GM12878 (cell line): ENCODE data around the gene TBC1D9B. TPM values are rescaled to one million over a fixed set of nuclear protein-coding genes. Genes with fewer than 3 reads are reported as not detected.

Source experiments
- ATAC-seq: fragments of 200-7000 bp; cut with Tn5 transposase; 3 replicates; pipeline ENCODE4 v1.9.1; 2020; ENCODE audit warnings: mild to moderate bottlenecking, moderate library complexity
- BruUV-seq: library from RNA; stranded (reverse); fragments of 400-500 nt; replicated peaks from 2 replicates; lab custom pipeline; 2021; lab: Mats Ljungman, UMichigan
- CTCF ChIA-PET: fragments of 300-600 bp; sonication (Branson Sonifier 250); formaldehyde crosslinking; extraction: SDS; loops from one replicate; lab custom pipeline; 2021; ENCODE audit warnings: inconsistent platforms; lab: Yijun Ruan, JAX
- POLR2A ChIA-PET: fragments of 350-600 bp; formaldehyde crosslinking; extraction: SDS; loops from one replicate; lab custom pipeline; 2021; ENCODE audit warnings: inconsistent platforms; lab: Charles Lee
- RAD21 ChIA-PET: fragments of 300-600 bp; sonication (Branson Sonifier 250); formaldehyde crosslinking; loops from one replicate; lab custom pipeline; 2023; ENCODE audit warnings: antibody characterized with exemption; ENCODE audit not compliant: unreplicated experiment; lab: Charles Lee
- SMC1A ChIA-PET: fragments of 300-600 bp; sonication (Branson Sonifier 250); formaldehyde crosslinking; loops from one replicate; lab custom pipeline; 2023; ENCODE audit not compliant: unreplicated experiment, uncharacterized antibody; lab: Charles Lee
- DNase-seq: peaks from one replicate; pipeline ENCODE4 v3.0.0-alpha.2; 2011; ENCODE audit warnings: low read depth, low spot score
- FAIRE-seq: peaks from 3 replicates; lab custom pipeline; 2011; peaks lifted over from hg19 to GRCh38; lab: Jason Lieb, UNC
- H2AFZ ChIP-seq: 2 replicates; pipeline ENCODE4 v1.6.0; 2011; ENCODE audit warnings: low read depth, low read length, control low read depth; ENCODE audit not compliant: control insufficient read depth
- H3K27ac ChIP-seq: 2 replicates; pipeline ENCODE4 v1.5.1; 2011; ENCODE audit warnings: control low read depth; ENCODE audit not compliant: control insufficient read depth, insufficient read depth
- H3K27me3 ChIP-seq, 2 experiments: replicated peaks in 1 of 2; 2 replicates each; pipeline versions ENCODE4 v1.6.0 to v1.6.1; 2011; ENCODE audit warnings: low read length in 1 of 2; ENCODE audit not compliant: control insufficient read depth in 2 of 2, insufficient read depth in 2 of 2
- H3K36me3 ChIP-seq, 2 experiments: 2 replicates each; pipeline ENCODE4 v1.5.1; 2011; ENCODE audit warnings: low read length in 1 of 2; ENCODE audit not compliant: control insufficient read depth in 2 of 2, insufficient read depth in 2 of 2
- H3K4me1 ChIP-seq: 2 replicates; pipeline ENCODE4 v1.6.1; 2011; ENCODE audit warnings: mild to moderate bottlenecking, low read length, moderate library complexity, mixed read lengths; ENCODE audit not compliant: control insufficient read depth, insufficient read depth
- H3K4me2 ChIP-seq: 2 replicates; pipeline ENCODE4 v1.6.0; 2011; ENCODE audit warnings: control low read depth; ENCODE audit not compliant: control insufficient read depth, insufficient read depth
- H3K4me3 ChIP-seq: fragments of 200-600 bp; sonication (generic); 2 replicates; pipeline ENCODE4 v1.5.1; 2016
- H3K79me2 ChIP-seq: 2 replicates; pipeline ENCODE4 v1.6.0; 2011; ENCODE audit warnings: low read length; ENCODE audit not compliant: control insufficient read depth, insufficient read depth
- H3K9ac ChIP-seq: 2 replicates; pipeline ENCODE4 v1.8.0; 2011; ENCODE audit warnings: low read length, control low read depth, mixed read lengths; ENCODE audit not compliant: control insufficient read depth, insufficient read depth
- H3K9me3 ChIP-seq: replicated peaks from 3 replicates; pipeline ENCODE4 v1.5.1; 2011; ENCODE audit warnings: mild to moderate bottlenecking, low read length; ENCODE audit not compliant: control insufficient read depth, insufficient read depth
- H4K20me1 ChIP-seq: 2 replicates; pipeline ENCODE4 v1.6.0; 2011; ENCODE audit not compliant: control insufficient read depth, insufficient read depth
- EP300 ChIP-seq, 2 experiments: fragments of 150-350 bp in 1 of 2; IDR thresholded peaks; 2 replicates each; pipeline ENCODE4 v1.6.1; 2011 to 2012; ENCODE audit warnings: low read depth in 2 of 2, low read length in 2 of 2, borderline replicate concordance in 1 of 2, improper control_type of control experiment in 1 of 2, inconsistent platforms in 1 of 2; ENCODE audit not compliant: control insufficient read depth in 1 of 2
- FOXM1 ChIP-seq: IDR thresholded peaks from 2 replicates; pipeline ENCODE4 v1.6.1; 2012; ENCODE audit warnings: low read depth, mild to moderate bottlenecking, inconsistent platforms, low read length, moderate library complexity
- KDM1A ChIP-seq: fragments of 200-600 bp; sonication (generic); IDR thresholded peaks from 2 replicates; pipeline ENCODE4 v1.6.1; 2016; ENCODE audit warnings: borderline replicate concordance
- MEF2B ChIP-seq: fragments of 450-650 bp; IDR thresholded peaks from 2 replicates; pipeline ENCODE4 v1.6.1; 2018; ENCODE audit warnings: mild to moderate bottlenecking, moderate library complexity; ENCODE audit not compliant: partially characterized antibody, poor library complexity, severe bottlenecking
- NR2F1 ChIP-seq: fragments of 450-650 bp; conservative IDR thresholded peaks from 2 replicates; pipeline ENCODE4 v1.6.1; 2017; ENCODE audit warnings: mild to moderate bottlenecking
- RBBP5 ChIP-seq: fragments of 200-600 bp; sonication (generic); conservative IDR thresholded peaks from 2 replicates; pipeline ENCODE4 v1.6.1; 2016
- SMC3 ChIP-seq: IDR thresholded peaks from 2 replicates; pipeline ENCODE4 v1.6.1; 2011; ENCODE audit warnings: low read length, improper control_type of control experiment, borderline replicate concordance
- YBX1 ChIP-seq: fragments of 450-650 bp; IDR thresholded peaks from 2 replicates; pipeline ENCODE4 v1.6.1; 2016; ENCODE audit warnings: antibody characterized with exemption
- ZSCAN29 ChIP-seq: fragments of 450-650 bp; IDR thresholded peaks from 2 replicates; pipeline ENCODE4 v1.6.1; 2017; ENCODE audit warnings: mild to moderate bottlenecking, moderate library complexity
- WGBS: methylation state at CpG from one replicate; pipeline ENCODE4 v1.1.6; 2016; ENCODE audit warnings: low lambda C conversion rate; ENCODE audit not compliant: insufficient replicate concordance, insufficient coverage; ENCODE audit errors: missing lambda C conversion rate; 5-methylcytosine and 5-hydroxymethylcytosine counted together
- in situ Hi-C: fragments of 300-500 bp; cut with MboI; formaldehyde crosslinking; loops from 9 replicates; pipeline ENCODE4 v1.14.3; 2018; ENCODE audit warnings: mixed read lengths
- intact Hi-C: fragments of 100-400 bp; cut with micrococcal nuclease; formaldehyde crosslinking; loops from one replicate; pipeline ENCODE4 v1.14.2; 2022; ENCODE audit not compliant: unreplicated experiment
- polyA plus RNA-seq, 11 experiments: library from polyadenylated mRNA; depleted of rRNA in 4 of 11; unstranded in 6 of 11; stranded (reverse) in 5 of 11; fragments of >200 nt; fragmentation: Nextera tagmentation in 4 of 11; fragmentation: Illumina TruSeq in 1 of 11; extraction: Ambion mirVana in 4 of 11; extraction: Trizol in 1 of 11; gene quantifications; 1 replicate in 1 of 11; 2 replicates in 10 of 11; pipeline versions ENCODE4 v1.2.1 to v1.2.3, GENCODE V29; 2011 to 2016; ENCODE audit warnings: inconsistent platforms in 2 of 11, missing spikeins in 2 of 11, low read depth in 1 of 11
- total RNA-seq, 4 experiments: library from RNA; depleted of rRNA in 3 of 4; stranded (reverse); fragments of >200 nt in 3 of 4; fragmentation: Illumina TruSeq in 1 of 4; extraction: Trizol in 1 of 4; gene quantifications; 2 replicates each; pipeline versions ENCODE4 v1.2.1 to v1.2.3, GENCODE V29; 2013 to 2021
- TF ChIP-seq, protein P1 (sequence below): fragments of 450-650 bp; IDR thresholded peaks from 2 replicates; pipeline ENCODE4 v1.6.1; 2017; ENCODE audit warnings: antibody characterized with exemption, mild to moderate bottlenecking, moderate library complexity

Gene TBC1D9B
- total and polyA plus RNA-seq, 10 of the 15 experiments (the other 5 are each of a cell fraction or from before 2014, with no cell fraction given), result 4.0 to 74.2 (median 34.6) TPM

DNA sequence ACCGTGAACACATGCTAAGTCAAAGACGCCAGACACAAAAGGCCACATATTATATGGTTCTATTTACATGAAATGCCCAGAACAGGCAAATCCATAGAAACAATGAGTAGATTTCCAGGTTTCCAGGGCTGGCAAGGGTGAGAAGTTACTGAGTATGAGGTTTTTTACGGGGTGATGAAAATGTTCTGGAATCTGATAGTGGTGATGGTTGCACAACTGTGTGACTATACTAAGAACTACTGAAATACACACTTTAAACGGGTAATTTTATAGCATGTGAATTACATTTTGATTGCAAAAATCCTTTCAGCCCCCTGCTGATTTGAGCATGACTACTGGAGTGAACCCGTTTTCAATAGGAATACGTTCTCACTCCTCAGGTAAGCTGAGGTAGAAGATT, 46.7 kb upstream of the TBC1D9B start (continued):
- TF ChIP-seq, protein P1, sequence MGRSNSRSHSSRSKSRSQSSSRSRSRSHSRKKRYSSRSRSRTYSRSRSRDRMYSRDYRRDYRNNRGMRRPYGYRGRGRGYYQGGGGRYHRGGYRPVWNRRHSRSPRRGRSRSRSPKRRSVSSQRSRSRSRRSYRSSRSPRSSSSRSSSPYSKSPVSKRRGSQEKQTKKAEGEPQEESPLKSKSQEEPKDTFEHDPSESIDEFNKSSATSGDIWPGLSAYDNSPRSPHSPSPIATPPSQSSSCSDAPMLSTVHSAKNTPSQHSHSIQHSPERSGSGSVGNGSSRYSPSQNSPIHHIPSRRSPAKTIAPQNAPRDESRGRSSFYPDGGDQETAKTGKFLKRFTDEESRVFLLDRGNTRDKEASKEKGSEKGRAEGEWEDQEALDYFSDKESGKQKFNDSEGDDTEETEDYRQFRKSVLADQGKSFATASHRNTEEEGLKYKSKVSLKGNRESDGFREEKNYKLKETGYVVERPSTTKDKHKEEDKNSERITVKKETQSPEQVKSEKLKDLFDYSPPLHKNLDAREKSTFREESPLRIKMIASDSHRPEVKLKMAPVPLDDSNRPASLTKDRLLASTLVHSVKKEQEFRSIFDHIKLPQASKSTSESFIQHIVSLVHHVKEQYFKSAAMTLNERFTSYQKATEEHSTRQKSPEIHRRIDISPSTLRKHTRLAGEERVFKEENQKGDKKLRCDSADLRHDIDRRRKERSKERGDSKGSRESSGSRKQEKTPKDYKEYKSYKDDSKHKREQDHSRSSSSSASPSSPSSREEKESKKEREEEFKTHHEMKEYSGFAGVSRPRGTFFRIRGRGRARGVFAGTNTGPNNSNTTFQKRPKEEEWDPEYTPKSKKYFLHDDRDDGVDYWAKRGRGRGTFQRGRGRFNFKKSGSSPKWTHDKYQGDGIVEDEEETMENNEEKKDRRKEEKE, result no peak
- TF ChIP-seq EP300 (IDR thresholded peaks at IDR 0.05; ENCODE audit: borderline replicate concordance in 1 of 2, control insufficient read depth in 1 of 2, low read depth in 2 of 2, low read length in 2 of 2) (no peak), MEF2B (no peak)

DNA sequence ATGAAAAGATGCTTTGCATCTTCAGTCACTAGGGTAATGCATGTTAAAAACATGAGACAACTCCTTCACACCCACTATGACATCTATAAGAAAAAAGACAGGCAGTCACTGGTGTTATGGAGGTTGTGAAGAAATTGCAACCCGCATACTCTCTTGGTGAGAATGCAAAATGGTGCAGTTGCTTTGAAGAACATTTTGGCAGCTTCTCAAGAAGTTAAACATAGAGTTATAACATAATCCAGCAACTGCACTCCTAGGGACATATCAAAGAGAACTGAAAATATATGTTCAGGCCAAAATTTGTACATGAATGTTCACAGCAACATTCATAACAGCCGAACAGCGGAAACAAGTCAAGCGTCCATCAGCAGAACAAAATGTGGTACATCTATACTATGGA, 46.3 kb upstream of the TBC1D9B start:
- no peaks in the 10 kb centered on the region for H3K36me3 ChIP-seq
- no peak overlapping the region for H3K9ac ChIP-seq
- WGBS, result 81% methylated on average over 4 of the region's 4 CpGs
- intact Hi-C loops, result no loop called here
- H2AFZ ChIP-seq, result no peak overlapping the region
- CTCF ChIA-PET, result no interaction called here
- in situ Hi-C loops, result no loop called here
- POLR2A ChIA-PET, result no interaction called here
- RAD21 ChIA-PET, result no interaction called here
- H3K4me2 ChIP-seq, result no peak overlapping the region
- no peak for ATAC-seq
- FAIRE-seq, result no peak
- no peak overlapping the region for H3K27ac ChIP-seq
- no peaks in the 10 kb centered on the region for H4K20me1 ChIP-seq
- H3K9me3 ChIP-seq, result no peaks in the 10 kb centered on the region
- H3K79me2 ChIP-seq, result no peaks in the 10 kb centered on the region
- no TSS peak for BruUV-seq
- TF ChIP-seq RBBP5, result no peak
- no peak for TF ChIP-seq NR2F1
- TF ChIP-seq KDM1A, result no peak
- no peak for TF ChIP-seq FOXM1
- no peak for TF ChIP-seq SMC3
- TF ChIP-seq YBX1, result no peak
- no peak for TF ChIP-seq ZSCAN29
- H3K4me3 ChIP-seq, result no peak overlapping the region
- H3K27me3 ChIP-seq, result no peaks in the 10 kb centered on the region
- SMC1A ChIA-PET, result no interaction called here
- no peaks in the 10 kb centered on the region for H3K4me1 ChIP-seq
- DNase-seq, result no peak
